BE2C (cell line): ENCODE data around the gene SLU7.

Experiments
- DNase-seq: peaks from one replicate; pipeline ENCODE4 v3.0.0-alpha.2; 2020
- H3K27me3 ChIP-seq: fragments of 250-450 bp; sonication (Bioruptor Pico); 2 replicates; pipeline ENCODE4 v1.5.1; 2020; ENCODE audit warnings: mild to moderate bottlenecking
- H3K36me3 ChIP-seq: fragments of 250-450 bp; sonication (Bioruptor Pico); 2 replicates; pipeline ENCODE4 v1.5.1; 2020; ENCODE audit warnings: mild to moderate bottlenecking
- H3K4me1 ChIP-seq: fragments of 250-450 bp; sonication (Bioruptor Pico); 2 replicates; pipeline ENCODE4 v1.5.1; 2020
- H3K4me3 ChIP-seq: 2 replicates; pipeline ENCODE4 v1.5.1; 2011; ENCODE audit warnings: low read depth, low read length
- H3K9me3 ChIP-seq: fragments of 250-450 bp; sonication (Bioruptor Pico); 2 replicates; pipeline ENCODE4 v1.5.1; 2020
- TF ChIP-seq, protein P1 (sequence below): IDR thresholded peaks from 2 replicates; pipeline ENCODE4 v1.5.1; 2012; ENCODE audit warnings: mild to moderate bottlenecking, low read depth, low read length

Gene SLU7

GRCh38 chr5:160452795-160453194 is 33.9 kb upstream of the SLU7 start:
- TF ChIP-seq, protein P1, sequence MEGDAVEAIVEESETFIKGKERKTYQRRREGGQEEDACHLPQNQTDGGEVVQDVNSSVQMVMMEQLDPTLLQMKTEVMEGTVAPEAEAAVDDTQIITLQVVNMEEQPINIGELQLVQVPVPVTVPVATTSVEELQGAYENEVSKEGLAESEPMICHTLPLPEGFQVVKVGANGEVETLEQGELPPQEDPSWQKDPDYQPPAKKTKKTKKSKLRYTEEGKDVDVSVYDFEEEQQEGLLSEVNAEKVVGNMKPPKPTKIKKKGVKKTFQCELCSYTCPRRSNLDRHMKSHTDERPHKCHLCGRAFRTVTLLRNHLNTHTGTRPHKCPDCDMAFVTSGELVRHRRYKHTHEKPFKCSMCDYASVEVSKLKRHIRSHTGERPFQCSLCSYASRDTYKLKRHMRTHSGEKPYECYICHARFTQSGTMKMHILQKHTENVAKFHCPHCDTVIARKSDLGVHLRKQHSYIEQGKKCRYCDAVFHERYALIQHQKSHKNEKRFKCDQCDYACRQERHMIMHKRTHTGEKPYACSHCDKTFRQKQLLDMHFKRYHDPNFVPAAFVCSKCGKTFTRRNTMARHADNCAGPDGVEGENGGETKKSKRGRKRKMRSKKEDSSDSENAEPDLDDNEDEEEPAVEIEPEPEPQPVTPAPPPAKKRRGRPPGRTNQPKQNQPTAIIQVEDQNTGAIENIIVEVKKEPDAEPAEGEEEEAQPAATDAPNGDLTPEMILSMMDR = no peak
- Histone ChIP-seq H3K4me1 (no peaks in the 10 kb centered on the region), H3K27me3 (peaks cover 6% of the 10 kb centered on the region; the same call in 1 of the 2 replicates)

DNA sequence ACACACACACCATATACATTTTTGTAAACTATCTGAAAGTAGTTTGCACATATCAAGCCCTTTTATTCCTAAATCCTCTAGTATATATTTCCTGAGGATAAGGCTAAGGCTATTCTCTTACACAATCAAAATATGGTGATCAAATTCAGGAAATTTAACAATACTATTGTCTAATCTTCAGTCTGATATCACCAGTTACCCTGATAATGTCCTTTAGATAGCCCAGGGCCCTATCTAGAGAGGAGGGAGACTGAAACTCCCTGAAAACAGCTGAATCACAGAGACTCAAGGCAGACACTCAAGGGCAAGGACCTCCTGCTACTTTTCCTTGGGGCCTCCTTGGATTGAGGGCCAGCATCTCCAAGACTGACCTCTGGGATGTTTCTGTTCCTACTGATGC is 33.2 kb upstream of the SLU7 start:
- peaks cover 6% of the 10 kb centered on the region; the same call in 1 of the 2 replicates for H3K27me3 ChIP-seq
- no peaks in the 10 kb centered on the region for H3K9me3 ChIP-seq
- H3K4me3 ChIP-seq = no peak overlapping the region
- TF ChIP-seq, protein P1 = no peak
- no peaks in the 10 kb centered on the region for H3K4me1 ChIP-seq
- DNase-seq = no peak
- no peaks in the 10 kb centered on the region for H3K36me3 ChIP-seq

More at GRCh38 chr5:160452795-160453194, 33.9 kb upstream of the SLU7 start:
- Histone ChIP-seq H3K36me3 (no peaks in the 10 kb centered on the region), H3K4me3 (no peak overlapping the region), H3K9me3 (no peaks in the 10 kb centered on the region)
- DNase-seq = no peak

- no peak overlapping the region for H3K4me3 ChIP-seq
- no peak for DNase-seq
- peaks cover 3% of the 10 kb centered on the region; the same call in 1 of the 2 replicates for H3K27me3 ChIP-seq
- TF ChIP-seq, protein P1 = no peak
- H3K9me3 ChIP-seq = no peaks in the 10 kb centered on the region
- no peaks in the 10 kb centered on the region for H3K36me3 ChIP-seq
- no peaks in the 10 kb centered on the region for H3K4me1 ChIP-seq
These were observed 32.4 kb upstream of the SLU7 start for GRCh38 chr5:160451281-160451680.

DNA sequence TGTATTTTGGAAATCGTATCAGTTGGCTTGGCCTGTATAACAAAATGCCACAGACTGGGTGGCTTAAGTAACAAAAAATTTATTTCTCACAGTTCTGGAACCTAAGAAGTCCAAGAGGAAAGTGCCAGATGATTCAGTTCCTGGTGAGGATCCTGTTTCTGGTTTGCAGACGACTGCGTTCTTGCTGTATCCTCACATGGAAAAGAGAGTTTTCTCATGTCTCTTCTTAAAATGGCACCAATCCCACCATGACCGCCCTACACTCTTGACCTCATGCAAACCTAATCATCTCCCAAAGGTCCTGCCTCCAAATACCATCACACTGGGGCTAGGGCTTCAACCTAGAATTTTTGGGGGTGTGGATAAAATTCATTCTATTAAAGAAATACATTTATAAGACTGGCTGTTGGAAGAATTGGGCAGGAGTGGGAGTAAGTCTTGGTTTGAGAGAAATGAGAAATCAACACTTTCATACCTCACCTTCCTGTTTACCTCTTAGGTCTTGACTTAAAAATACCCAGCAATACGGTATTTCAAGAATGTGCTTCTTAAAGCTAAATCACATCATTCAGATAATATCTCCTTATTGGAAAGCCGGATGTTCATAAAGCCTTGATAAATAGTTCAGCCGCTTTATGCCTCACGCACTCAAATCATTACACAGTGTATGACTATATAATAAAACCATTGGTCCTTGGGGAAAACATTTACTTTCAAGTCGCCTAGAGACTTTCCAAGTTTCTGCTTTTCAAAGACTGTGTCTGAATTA is 31.5 kb upstream of the SLU7 start:
- Histone ChIP-seq H3K4me1 (no peaks in the 10 kb centered on the region), H3K36me3 (no peaks in the 10 kb centered on the region), H3K9me3 (no peaks in the 10 kb centered on the region), H3K4me3 (no peak overlapping the region), H3K27me3 (peaks cover 3% of the 10 kb centered on the region; the same call in 1 of the 2 replicates)
- DNase-seq = no peak
- TF ChIP-seq, protein P1 = no peak

DNA sequence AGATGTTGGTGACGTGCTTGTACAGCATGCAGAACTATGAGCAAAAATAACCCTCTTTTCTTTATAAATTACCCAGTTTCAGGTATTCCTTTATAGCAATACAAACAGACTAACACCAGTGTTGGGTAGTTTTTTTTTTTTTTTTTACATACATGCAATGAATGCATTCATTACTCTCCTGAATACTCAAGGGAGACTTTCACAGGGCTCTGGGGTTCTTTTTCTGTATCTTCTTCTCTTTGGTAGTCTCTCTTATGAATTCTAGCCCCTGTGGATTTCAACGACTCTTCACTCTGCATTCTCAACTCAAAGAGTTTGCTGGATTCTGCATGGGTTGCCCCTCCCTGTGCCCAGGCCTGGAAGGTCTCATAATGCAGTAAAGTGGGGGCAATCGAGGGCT is 30.6 kb upstream of the SLU7 start:
- no peaks in the 10 kb centered on the region for H3K4me1 ChIP-seq
- DNase-seq = no peak
- H3K27me3 ChIP-seq = peaks cover 3% of the 10 kb centered on the region; the same call in 1 of the 2 replicates
- no peaks in the 10 kb centered on the region for H3K36me3 ChIP-seq
- no peak overlapping the region for H3K4me3 ChIP-seq
- TF ChIP-seq, protein P1 = no peak
- no peaks in the 10 kb centered on the region for H3K9me3 ChIP-seq

GRCh38 chr5:160448886-160449285 is 30.0 kb upstream of the SLU7 start:
- H3K4me1 ChIP-seq = no peaks in the 10 kb centered on the region
- TF ChIP-seq, protein P1 = no peak

More at GRCh38 chr5:160448886-160449285, 30.0 kb upstream of the SLU7 start:
- no peaks in the 10 kb centered on the region; the same call in 1 of the 2 replicates for H3K27me3 ChIP-seq
- DNase-seq = no peak
- no peaks in the 10 kb centered on the region for H3K9me3 ChIP-seq
- no peak overlapping the region for H3K4me3 ChIP-seq
- no peaks in the 10 kb centered on the region for H3K36me3 ChIP-seq
